HEK293 (cell line): ENCODE measurements around the gene PBXIP1.

Experiments used
- CTCF ChIA-PET: fragments of 350-600 bp; formaldehyde crosslinking; extraction: SDS; loops from one replicate; lab custom pipeline; 2021; ENCODE audit warnings: antibody characterized with exemption; lab: Yijun Ruan, JAX
- POLR2A ChIA-PET: fragments of 300-600 bp; formaldehyde crosslinking; extraction: SDS; loops from one replicate; lab custom pipeline; 2020; ENCODE audit warnings: antibody characterized with exemption, inconsistent platforms; lab: Yijun Ruan, JAX
- H3K27ac ChIP-seq: fragments of 200-500 bp; sonication (Bioruptor generic); 2 replicates; pipeline ENCODE4 v1.5.1; 2014; ENCODE audit warnings: low read depth, low read length, control low read depth, inconsistent platforms; ENCODE audit errors: extremely low read depth
- H3K36me3 ChIP-seq, 2 experiments: fragments of 200-500 bp in 1 of 2; sonication (Bioruptor generic) in 1 of 2; 1 replicate in 1 of 2; 2 replicates in 1 of 2; pipeline ENCODE4 v1.5.1; 2014 to 2017; ENCODE audit warnings: inconsistent platforms in 2 of 2, low read length in 2 of 2; ENCODE audit not compliant: control insufficient read depth in 2 of 2, insufficient read depth in 1 of 2
- H3K4me1 ChIP-seq: fragments of 200-500 bp; sonication (Bioruptor generic); 2 replicates; pipeline ENCODE4 v1.5.1; 2014; ENCODE audit warnings: mild to moderate bottlenecking, low read length, inconsistent platforms; ENCODE audit not compliant: control insufficient read depth, insufficient read depth
- H3K4me3 ChIP-seq: 2 replicates; pipeline ENCODE4 v1.5.1; 2011; ENCODE audit warnings: low read depth, mild to moderate bottlenecking, control low read depth, low read length, moderate library complexity
- H3K9me3 ChIP-seq: fragments of 200-500 bp; sonication (Bioruptor generic); 2 replicates; pipeline ENCODE4 v1.5.1; 2014; ENCODE audit warnings: low read depth, low read length, inconsistent platforms; ENCODE audit not compliant: control insufficient read depth, insufficient read depth
- HOXD13 ChIP-seq: sonication (generic); formaldehyde crosslinking; IDR thresholded peaks from 2 replicates; pipeline ENCODE4 v1.8.0; 2022; ENCODE audit warnings: missing genetic modification reagents, borderline replicate concordance
- MZF1 ChIP-seq: fragments of 450-650 bp; formaldehyde crosslinking; IDR thresholded peaks from 2 replicates; pipeline ENCODE4 v1.5.1; 2017; ENCODE audit warnings: missing biosample characterization, missing genetic modification characterization, borderline replicate concordance
- SCRT2 ChIP-seq: fragments of 450-650 bp; formaldehyde crosslinking; IDR thresholded peaks from 2 replicates; pipeline ENCODE4 v1.5.1; 2016; ENCODE audit warnings: missing biosample characterization, missing genetic modification characterization
- SP3 ChIP-seq: fragments of 450-650 bp; formaldehyde crosslinking; IDR thresholded peaks from 2 replicates; pipeline ENCODE4 v1.5.1; 2016; ENCODE audit warnings: missing biosample characterization, missing genetic modification characterization
- ZFP41 ChIP-seq: fragments of 450-650 bp; formaldehyde crosslinking; IDR thresholded peaks from 2 replicates; pipeline ENCODE4 v1.5.1; 2016; ENCODE audit warnings: missing biosample characterization, missing genetic modification characterization, borderline replicate concordance
- ZNF112 ChIP-seq: fragments of 450-650 bp; formaldehyde crosslinking; IDR thresholded peaks from 2 replicates; pipeline ENCODE4 v1.5.0; 2017; ENCODE audit warnings: missing biosample characterization, missing genetic modification characterization
- ZNF202 ChIP-seq: fragments of 450-650 bp; formaldehyde crosslinking; IDR thresholded peaks from 2 replicates; pipeline ENCODE4 v1.5.1; 2016; ENCODE audit warnings: missing biosample characterization, missing genetic modification characterization, borderline replicate concordance
- ZNF624 ChIP-seq: fragments of 450-650 bp; formaldehyde crosslinking; IDR thresholded peaks from 2 replicates; pipeline ENCODE4 v1.5.1; 2017; ENCODE audit warnings: missing biosample characterization, missing genetic modification characterization
- ZNF701 ChIP-seq: fragments of 450-650 bp; formaldehyde crosslinking; IDR thresholded peaks from 2 replicates; pipeline ENCODE4 v1.5.1; 2016; ENCODE audit warnings: missing biosample characterization, missing genetic modification characterization
- ZNF768 ChIP-seq: fragments of 450-650 bp; formaldehyde crosslinking; IDR thresholded peaks from 2 replicates; pipeline ENCODE4 v1.5.1; 2018; ENCODE audit warnings: missing biosample characterization, mild to moderate bottlenecking, missing genetic modification characterization

The PBXIP1 gene

DNA sequence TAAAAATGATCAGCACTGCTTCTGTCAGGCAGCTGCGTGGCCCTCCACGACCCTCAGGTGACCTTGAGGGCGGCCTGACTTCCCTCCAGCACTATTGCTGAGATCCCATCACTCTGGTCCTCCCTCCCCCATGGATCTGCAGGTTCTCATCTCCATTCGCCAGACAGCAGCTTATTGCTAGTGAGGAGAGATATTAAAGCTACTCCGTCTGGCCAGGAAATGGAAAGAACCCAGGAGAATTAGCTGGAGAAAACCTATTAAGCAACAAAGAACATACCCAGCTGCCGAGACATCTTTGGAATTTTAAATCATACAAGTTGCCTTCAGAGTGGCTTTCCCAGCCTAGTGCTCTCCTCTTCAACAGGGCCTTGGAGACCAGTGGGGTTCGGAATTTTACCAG, 60.1 kb downstream of the PBXIP1 start:
- no peak overlapping the region for H3K27ac ChIP-seq
- ChIA-PET CTCF (interaction anchor here (0.6 to 1.0 kb wide), 3 partner anchors 15 to 43 kb away, joined by 3 read pairs; no protein-coding TSS in a partner anchor), POLR2A (no interaction called here)
- H3K36me3 ChIP-seq = no peaks in the 10 kb centered on the region
- H3K4me3 ChIP-seq = no peak overlapping the region
- H3K4me1 ChIP-seq = no peaks in the 10 kb centered on the region
- TF ChIP-seq HOXD13 (CRISPR knock-in tag) (no peak), ZNF701 (tag by site-specific recombination) (no peak), SCRT2 (tag by site-specific recombination) (no peak), ZNF624 (tag by site-specific recombination) (no peak), ZFP41 (tag by site-specific recombination) (no peak), ZNF768 (no peak), ZNF202 (tag by site-specific recombination) (no peak), MZF1 (tag by site-specific recombination) (no peak), SP3 (tag by site-specific recombination) (no peak), ZNF112 (tag by site-specific recombination) (no peak)
- no peaks in the 10 kb centered on the region for H3K9me3 ChIP-seq
